Neural progenitor cell (in vitro differentiated cells): ENCODE results near the gene SCAMP2. TPM values are rescaled to one million over a fixed set of nuclear protein-coding genes. Genes with fewer than 3 reads are reported as not detected.

Experiments used
- DNase-seq: peaks from one replicate; pipeline ENCODE4 v3.0.0-alpha.2; 2016; ENCODE audit warnings: low spot score
- H2AFZ ChIP-seq: fragments of 200-600 bp; sonication (generic); replicated peaks from 2 replicates; pipeline ENCODE4 v1.6.1; 2016; ENCODE audit warnings: antibody characterized with exemption
- H3F3A ChIP-seq: fragments of 200-600 bp; sonication (generic); 2 replicates; pipeline ENCODE4 v1.6.1; 2016; ENCODE audit warnings: antibody characterized with exemption, low read depth
- H3K27ac ChIP-seq: fragments of 200-600 bp; sonication (generic); 2 replicates; pipeline ENCODE4 v1.5.1; 2016; ENCODE audit warnings: mild to moderate bottlenecking
- H3K27me3 ChIP-seq: fragments of 200-600 bp; sonication (generic); 2 replicates; pipeline ENCODE4 v1.6.1; 2016; ENCODE audit warnings: mild to moderate bottlenecking, moderate library complexity
- H3K36me3 ChIP-seq: fragments of 200-600 bp; sonication (generic); 2 replicates; pipeline ENCODE4 v1.5.1; 2016
- H3K4me1 ChIP-seq: fragments of 200-600 bp; sonication (generic); 2 replicates; pipeline ENCODE4 v1.6.1; 2016; ENCODE audit warnings: mixed run types
- H3K4me2 ChIP-seq: fragments of 200-600 bp; sonication (generic); 2 replicates; pipeline ENCODE4 v1.6.1; 2016
- H3K4me3 ChIP-seq: fragments of 200-600 bp; sonication (generic); 2 replicates; pipeline ENCODE4 v1.5.1; 2016
- H3K79me2 ChIP-seq: fragments of 200-600 bp; sonication (generic); 2 replicates; pipeline ENCODE4 v1.6.1; 2016; ENCODE audit warnings: low read depth
- H3K9ac ChIP-seq: fragments of 200-600 bp; sonication (generic); 2 replicates; pipeline ENCODE4 v1.6.1; 2016
- H3K9me3 ChIP-seq: fragments of 200-600 bp; sonication (generic); 2 replicates; pipeline ENCODE4 v1.5.1; 2016; ENCODE audit warnings: low read depth
- H4K20me1 ChIP-seq: fragments of 200-600 bp; sonication (generic); 2 replicates; pipeline ENCODE4 v1.6.1; 2016; ENCODE audit warnings: low read depth
- H3K27ac Mint-ChIP-seq: 3 replicates; pipeline ENCODE4 v1.8.0; 2021; ENCODE audit warnings: mixed read lengths
- H3K27me3 Mint-ChIP-seq: 2 replicates; pipeline ENCODE4 v1.8.0; 2022; ENCODE audit warnings: low read depth, mild to moderate bottlenecking, inconsistent platforms, moderate library complexity, mixed read lengths; ENCODE audit not compliant: insufficient read depth
- H3K36me3 Mint-ChIP-seq: 3 replicates; pipeline ENCODE4 v1.8.0; 2021; ENCODE audit warnings: mixed read lengths
- H3K4me1 Mint-ChIP-seq: 3 replicates; pipeline ENCODE4 v1.8.0; 2021; ENCODE audit warnings: mixed read lengths
- H3K4me3 Mint-ChIP-seq: 3 replicates; pipeline ENCODE4 v1.8.0; 2021; ENCODE audit warnings: mild to moderate bottlenecking, moderate library complexity, mixed read lengths
- H3K9me3 Mint-ChIP-seq: 3 replicates; pipeline ENCODE4 v1.8.0; 2020; ENCODE audit warnings: mixed read lengths
- EZH2 ChIP-seq: fragments of 200-600 bp; sonication (generic); IDR thresholded peaks from 2 replicates; pipeline ENCODE4 v1.6.1; 2017; ENCODE audit warnings: antibody characterized with exemption, mild to moderate bottlenecking, moderate library complexity
- EZH2phosphoT487 ChIP-seq: fragments of 200-600 bp; sonication (generic); IDR thresholded peaks from 2 replicates; pipeline ENCODE4 v1.6.1; 2017; ENCODE audit warnings: antibody characterized with exemption
- total RNA-seq: library from RNA; depleted of rRNA; stranded (reverse); fragments of >200 nt; gene quantifications from 2 replicates; pipeline ENCODE4 v1.2.3, GENCODE V29; 2015; ENCODE audit warnings: low replicate concordance
- TF ChIP-seq, protein P1 (sequence below): fragments of 200-600 bp; sonication (generic); IDR thresholded peaks from 2 replicates; pipeline ENCODE4 v1.5.1; 2017; ENCODE audit warnings: antibody characterized with exemption, mild to moderate bottlenecking

The SCAMP2 gene
- total RNA-seq, 1 donor from 2014 or later: 19.4 TPM

DNA sequence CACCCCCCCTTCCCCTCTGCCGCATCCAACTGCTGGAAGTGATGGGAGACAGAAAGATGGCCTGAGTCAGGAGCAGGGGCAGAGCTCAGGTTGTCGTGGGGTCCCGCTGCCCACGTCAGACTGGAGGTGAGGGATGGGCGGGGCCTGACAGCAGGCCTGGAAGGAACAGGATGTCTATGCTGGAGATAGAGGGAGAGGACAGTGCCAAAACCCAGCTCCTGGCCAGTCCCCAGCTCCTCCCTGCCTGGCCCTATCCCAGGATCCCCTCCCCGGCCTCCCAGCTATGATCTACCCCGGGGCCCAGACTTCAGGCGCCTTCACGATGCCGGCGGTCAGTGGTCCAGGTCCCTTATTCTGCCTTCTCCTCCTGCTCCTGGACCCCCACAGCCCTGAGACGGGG, 60.6 kb downstream of the SCAMP2 start, which contains the start of gene LMAN1L:
Gene LMAN1L, plus strand, starts transcription at position 303 of the 400 bp plus-strand sequence. Its CDS starts 20 bp downstream, at position 323.
- Mint-ChIP-seq H3K36me3 (no peaks in the 10 kb centered on the region), H3K27me3 (peaks cover 14% of the 10 kb centered on the region), H3K9me3 (peaks cover 2% of the 10 kb centered on the region), H3K4me3 (no peak within 1 kb of the TSS), H3K27ac (no peak within 1 kb of the TSS), H3K4me1 (peaks cover 15% of the 10 kb centered on the region)
- Histone ChIP-seq H3K9me3 (no peaks in the 10 kb centered on the region), H3K4me1 (peaks cover 4% of the 10 kb centered on the region), H3F3A (no peaks in the 10 kb centered on the region), H3K27me3 (no peaks in the 10 kb centered on the region), H3K36me3 (no peaks in the 10 kb centered on the region), H2AFZ (no peak within 1 kb of the TSS), H3K79me2 (no peaks in the 10 kb centered on the region), H3K27ac (no peak within 1 kb of the TSS), H3K9ac (no peak within 1 kb of the TSS), H4K20me1 (no peaks in the 10 kb centered on the region), H3K4me2 (no peak within 1 kb of the TSS), H3K4me3 (no peak within 1 kb of the TSS)
- DNase-seq: no peak
- TF ChIP-seq, protein P1, sequence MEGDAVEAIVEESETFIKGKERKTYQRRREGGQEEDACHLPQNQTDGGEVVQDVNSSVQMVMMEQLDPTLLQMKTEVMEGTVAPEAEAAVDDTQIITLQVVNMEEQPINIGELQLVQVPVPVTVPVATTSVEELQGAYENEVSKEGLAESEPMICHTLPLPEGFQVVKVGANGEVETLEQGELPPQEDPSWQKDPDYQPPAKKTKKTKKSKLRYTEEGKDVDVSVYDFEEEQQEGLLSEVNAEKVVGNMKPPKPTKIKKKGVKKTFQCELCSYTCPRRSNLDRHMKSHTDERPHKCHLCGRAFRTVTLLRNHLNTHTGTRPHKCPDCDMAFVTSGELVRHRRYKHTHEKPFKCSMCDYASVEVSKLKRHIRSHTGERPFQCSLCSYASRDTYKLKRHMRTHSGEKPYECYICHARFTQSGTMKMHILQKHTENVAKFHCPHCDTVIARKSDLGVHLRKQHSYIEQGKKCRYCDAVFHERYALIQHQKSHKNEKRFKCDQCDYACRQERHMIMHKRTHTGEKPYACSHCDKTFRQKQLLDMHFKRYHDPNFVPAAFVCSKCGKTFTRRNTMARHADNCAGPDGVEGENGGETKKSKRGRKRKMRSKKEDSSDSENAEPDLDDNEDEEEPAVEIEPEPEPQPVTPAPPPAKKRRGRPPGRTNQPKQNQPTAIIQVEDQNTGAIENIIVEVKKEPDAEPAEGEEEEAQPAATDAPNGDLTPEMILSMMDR: no peak
- TF ChIP-seq EZH2phosphoT487 (no peak), EZH2 (no peak)

DNA sequence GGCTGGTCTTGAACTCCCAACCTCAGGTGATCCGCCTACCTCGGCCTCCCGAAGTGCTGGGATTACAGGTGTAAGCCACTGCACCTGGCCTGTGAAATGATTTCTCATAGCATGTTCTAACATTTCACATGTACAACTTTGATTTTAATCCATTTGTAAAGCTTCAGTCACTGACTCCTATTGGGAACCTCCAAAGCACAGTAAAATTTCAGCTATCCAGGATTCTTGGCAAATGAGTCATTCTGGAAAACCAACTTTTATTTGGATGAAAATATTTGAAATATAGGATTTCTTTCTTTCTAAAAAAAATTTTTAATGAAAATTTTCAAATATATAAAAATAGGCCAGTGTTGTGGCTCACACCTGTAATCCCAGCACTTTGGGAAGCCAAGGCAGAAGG, 63.2 kb downstream of the SCAMP2 start:
- H3K27ac Mint-ChIP-seq: no peak overlapping the region
- Histone ChIP-seq H3K4me2 (no peak overlapping the region), H4K20me1 (no peaks in the 10 kb centered on the region), H3K4me3 (no peak overlapping the region), H3K9ac (no peak overlapping the region), H3K4me1 (peaks cover 4% of the 10 kb centered on the region), H3K9me3 (no peaks in the 10 kb centered on the region), H3K79me2 (no peaks in the 10 kb centered on the region), H2AFZ (no peak overlapping the region), H3K27me3 (no peaks in the 10 kb centered on the region), H3K36me3 (no peaks in the 10 kb centered on the region), H3K27ac (no peak overlapping the region), H3F3A (no peaks in the 10 kb centered on the region)
- peaks cover 8% of the 10 kb centered on the region for H3K4me1 Mint-ChIP-seq
- DNase-seq: no peak
- peaks cover under 1% of the 10 kb centered on the region for H3K36me3 Mint-ChIP-seq
- TF ChIP-seq EZH2 (no peak), EZH2phosphoT487 (no peak)
- TF ChIP-seq, protein P1: no peak
- H3K27me3 Mint-ChIP-seq: peaks cover 8% of the 10 kb centered on the region
- no peak overlapping the region for H3K4me3 Mint-ChIP-seq
- H3K9me3 Mint-ChIP-seq: no peaks in the 10 kb centered on the region

DNA sequence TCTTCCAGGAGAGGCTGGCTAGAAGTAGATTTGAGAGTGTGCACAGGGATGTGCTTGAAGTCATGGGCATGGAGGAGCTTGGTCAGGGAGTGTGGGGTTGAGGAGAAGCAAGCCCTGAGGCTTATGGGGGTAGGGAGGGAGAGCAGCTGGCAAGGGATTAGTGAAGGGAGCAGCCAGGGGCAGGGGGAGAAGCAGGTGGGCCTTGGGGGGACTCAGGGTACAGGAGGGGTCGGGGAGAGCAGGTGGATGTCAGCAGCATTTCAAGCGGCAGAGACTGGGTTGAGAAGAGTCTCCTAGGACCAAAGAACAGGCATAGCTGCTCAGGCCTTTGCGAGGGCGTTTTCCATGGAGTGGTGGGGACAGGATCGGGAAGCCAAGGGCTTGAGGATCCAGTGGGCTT, 63.9 kb downstream of the SCAMP2 start:
- no peaks in the 10 kb centered on the region for H3K36me3 ChIP-seq
- peaks cover 4% of the 10 kb centered on the region for H3K4me1 ChIP-seq
- H3K36me3 Mint-ChIP-seq: peaks cover 3% of the 10 kb centered on the region
- no peaks in the 10 kb centered on the region for H3K27me3 ChIP-seq
- peaks cover 8% of the 10 kb centered on the region for H3K4me1 Mint-ChIP-seq
- H3K9me3 Mint-ChIP-seq: no peaks in the 10 kb centered on the region
- H2AFZ ChIP-seq: no peak overlapping the region
- H3K4me2 ChIP-seq: no peak overlapping the region
- no peak overlapping the region for H3K4me3 Mint-ChIP-seq
- no peaks in the 10 kb centered on the region for H3K79me2 ChIP-seq
- no peak overlapping the region for H3K27ac ChIP-seq
- no peaks in the 10 kb centered on the region for H4K20me1 ChIP-seq
- DNase-seq: no peak
- H3K4me3 ChIP-seq: no peak overlapping the region
- TF ChIP-seq, protein P1: no peak
- TF ChIP-seq EZH2 (no peak), EZH2phosphoT487 (no peak)
- peaks cover 6% of the 10 kb centered on the region for H3K27me3 Mint-ChIP-seq
- H3K9me3 ChIP-seq: no peaks in the 10 kb centered on the region
- H3F3A ChIP-seq: no peaks in the 10 kb centered on the region
- H3K27ac Mint-ChIP-seq: no peak overlapping the region
- H3K9ac ChIP-seq: no peak overlapping the region
